Central memory CD4-positive, alpha-beta T cell (primary cell): ENCODE results near the gene PRKX.
"Not testable (repeated sequence)": the region's sequence is repeated elsewhere in the genome, so short reads cannot be mapped to it uniquely, and the experiment has no call there.

Source experiments
- DNase-seq: peaks from one replicate; pipeline ENCODE4 v3.0.0; 2022

Gene PRKX

DNA sequence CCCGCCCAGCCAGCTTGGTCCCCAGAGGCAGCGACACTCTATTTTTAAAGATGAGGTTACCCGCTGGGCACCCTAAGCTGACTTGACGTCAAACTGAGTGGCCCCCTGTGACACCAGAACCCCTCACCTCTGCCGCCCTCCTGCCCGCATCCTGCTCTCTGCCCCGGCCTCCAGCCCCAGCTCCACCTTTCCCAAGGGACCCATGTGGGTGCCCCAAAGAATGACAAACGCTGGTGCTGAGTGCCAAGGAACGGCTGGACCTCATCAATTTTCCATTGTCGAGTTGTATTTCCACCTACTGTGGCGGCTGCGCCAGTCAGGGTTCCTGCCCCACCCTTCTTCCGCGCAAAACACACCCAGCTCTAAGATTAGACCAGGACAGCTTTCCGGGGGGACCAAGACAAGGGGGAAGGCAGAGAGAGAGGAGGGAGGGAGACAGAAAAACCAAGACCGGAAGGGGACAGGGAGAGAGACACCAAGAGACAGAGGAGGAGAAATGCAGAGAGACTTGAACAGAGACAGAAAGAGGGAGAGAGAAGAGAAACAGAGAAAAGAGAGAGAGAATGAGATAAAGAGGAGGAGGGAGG is 2.0 kb downstream of the PRKX start:
- DNase-seq: peak; percentile 31

DNA sequence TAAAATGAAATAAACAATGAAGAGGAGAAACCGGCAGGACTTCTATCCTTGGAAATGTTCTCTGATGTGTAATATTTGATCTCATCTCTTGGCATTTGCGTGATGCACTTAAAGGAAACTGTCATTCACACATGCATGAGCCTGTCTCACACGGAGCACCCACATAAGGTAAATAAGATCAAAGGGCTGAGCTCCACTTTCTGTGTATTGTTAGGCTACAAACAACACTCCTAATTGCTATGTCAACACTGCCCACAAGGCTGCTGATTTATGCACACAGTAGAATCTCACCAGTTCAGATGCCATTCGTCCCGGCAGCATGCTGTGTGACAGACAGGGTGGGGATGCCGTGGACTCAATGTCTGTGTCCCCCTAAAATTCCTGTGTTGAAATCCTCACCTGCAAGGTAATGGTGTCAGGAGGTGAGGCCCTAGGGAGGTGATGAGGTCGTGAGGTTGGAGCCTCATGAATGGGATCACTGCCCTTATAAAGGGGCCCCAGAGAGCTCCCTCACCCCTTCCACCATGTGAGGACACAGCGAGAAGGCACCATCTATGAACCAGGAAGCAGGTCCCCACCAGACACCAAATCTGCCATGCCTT is 5.7 kb downstream of the PRKX start:
- peak; percentile 37 for DNase-seq

DNA sequence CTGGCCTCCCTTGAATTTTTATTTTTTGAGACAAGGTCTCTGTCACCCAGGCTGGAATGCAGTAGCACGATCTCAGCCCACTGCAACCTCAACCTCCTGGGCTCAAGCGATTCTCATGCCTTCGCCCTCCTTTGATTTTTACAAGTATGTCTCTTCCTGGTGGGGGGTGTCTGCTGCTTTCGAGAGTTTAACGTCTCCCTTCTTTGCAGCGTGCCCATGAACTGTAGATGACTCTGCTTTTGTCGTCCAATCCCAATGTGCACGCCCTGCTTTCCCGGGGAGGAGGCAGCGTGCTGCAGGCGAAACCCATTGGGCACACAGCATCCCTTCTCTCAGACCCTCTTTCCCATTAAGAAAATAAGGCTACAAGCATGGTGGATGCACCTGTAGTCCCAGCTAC is 7.0 kb downstream of the PRKX start:
- DNase-seq: no peak

DNA sequence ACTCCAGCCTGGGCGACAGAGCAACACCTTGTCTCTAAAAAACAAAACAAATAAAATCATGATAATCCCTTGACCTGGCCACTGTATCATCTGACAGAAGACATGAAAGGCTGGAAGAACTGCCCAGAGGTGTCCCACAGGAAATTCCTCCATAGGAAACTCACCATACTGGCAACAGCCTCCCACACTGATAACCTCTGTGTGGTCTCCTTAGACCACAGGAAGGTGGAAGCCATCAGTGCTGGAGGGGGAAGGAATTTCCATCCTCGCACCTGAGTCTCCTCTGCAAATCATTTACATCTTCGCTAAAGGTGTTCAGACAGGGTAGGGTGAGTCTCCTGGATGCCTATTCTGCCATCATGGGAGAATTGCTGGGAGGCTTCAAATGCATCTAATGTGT is 10.2 kb downstream of the PRKX start:
- DNase-seq: not testable (repeated sequence)

- DNase-seq: not testable (repeated sequence)
Observed at GRCh38 chrX:3702095-3702494, 11.4 kb downstream of the PRKX start.

DNA sequence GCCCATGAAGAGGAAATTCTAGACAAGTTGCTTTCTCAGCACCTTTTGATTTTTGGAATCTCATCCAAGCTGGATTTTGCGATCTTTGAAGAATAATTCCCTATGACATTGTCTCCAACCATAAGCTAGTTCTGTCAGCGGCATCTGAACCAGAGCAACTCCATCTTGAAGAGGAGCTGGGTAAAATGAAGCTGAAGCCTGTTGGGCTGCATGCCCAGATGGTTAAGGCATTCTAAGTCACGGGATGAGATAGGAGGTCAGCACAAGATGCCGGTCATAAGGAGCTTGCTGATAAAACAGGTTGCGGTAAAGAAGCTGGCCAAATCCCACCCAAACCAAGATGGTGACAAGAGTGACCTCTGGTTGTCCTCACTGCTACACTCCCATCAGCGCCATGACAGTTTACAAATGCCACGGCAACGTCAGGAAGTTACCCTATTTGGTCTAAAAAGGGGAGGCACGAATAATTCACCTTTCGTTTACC is 12.0 kb downstream of the PRKX start:
- DNase-seq: not testable (repeated sequence)

DNA sequence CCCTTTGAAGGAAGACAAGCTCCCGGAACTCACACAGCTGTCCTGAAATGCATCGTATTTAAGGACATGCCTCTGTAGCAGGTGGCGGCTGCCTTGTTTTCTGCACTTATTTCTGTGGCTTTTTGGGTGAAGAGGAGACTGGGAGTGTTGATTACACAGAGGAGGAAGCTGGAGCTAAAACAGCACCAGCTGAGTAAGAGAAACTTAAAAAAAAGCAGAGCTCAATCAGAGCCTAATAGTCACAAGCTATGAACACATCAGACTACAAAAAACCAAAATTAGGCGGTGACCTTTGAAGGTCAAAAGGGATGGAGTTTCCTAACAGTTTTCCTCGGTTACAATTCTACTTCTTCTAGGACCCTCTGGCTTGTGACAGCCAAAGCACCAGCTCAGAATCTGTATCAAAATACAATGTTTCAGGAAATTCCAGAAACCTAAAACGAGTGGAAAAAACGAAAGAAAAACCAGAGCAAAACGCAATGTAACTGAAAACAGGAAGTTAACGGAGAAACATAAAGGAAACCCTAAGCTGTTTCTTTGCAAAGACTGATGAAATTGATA is 13.5 kb downstream of the PRKX start:
- DNase-seq: peak; percentile 23

DNA sequence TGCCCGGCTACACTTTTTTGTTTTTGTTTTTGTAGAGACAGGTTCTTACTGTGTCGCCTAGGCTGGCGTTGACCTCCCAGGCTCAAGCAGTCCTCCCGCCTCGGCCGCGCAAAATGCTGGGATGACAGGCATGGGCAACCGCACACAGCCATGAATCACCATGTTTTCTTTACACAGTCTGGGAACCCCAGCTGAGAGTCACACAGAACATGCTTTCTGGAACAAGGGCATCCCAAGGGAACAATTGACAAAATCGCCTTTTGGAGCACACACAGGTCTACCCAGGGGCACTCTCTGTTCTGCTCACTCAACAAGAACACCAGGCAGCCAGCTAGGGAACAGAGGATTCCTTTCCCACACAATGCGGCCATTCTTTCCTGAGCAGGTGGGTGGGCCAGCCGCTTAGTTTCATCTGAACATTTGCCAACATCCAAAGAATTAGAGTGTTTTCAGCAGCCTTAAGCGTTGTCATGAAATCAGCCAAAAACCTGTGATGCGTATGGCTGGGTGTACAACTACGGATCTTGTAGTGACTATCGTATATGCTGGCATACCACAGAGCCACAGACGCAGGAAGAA is 15.7 kb downstream of the PRKX start:
- DNase-seq: no peak

- no peak for DNase-seq
Observed at GRCh38 chrX:3697220-3697684, 16.2 kb downstream of the PRKX start.

DNA sequence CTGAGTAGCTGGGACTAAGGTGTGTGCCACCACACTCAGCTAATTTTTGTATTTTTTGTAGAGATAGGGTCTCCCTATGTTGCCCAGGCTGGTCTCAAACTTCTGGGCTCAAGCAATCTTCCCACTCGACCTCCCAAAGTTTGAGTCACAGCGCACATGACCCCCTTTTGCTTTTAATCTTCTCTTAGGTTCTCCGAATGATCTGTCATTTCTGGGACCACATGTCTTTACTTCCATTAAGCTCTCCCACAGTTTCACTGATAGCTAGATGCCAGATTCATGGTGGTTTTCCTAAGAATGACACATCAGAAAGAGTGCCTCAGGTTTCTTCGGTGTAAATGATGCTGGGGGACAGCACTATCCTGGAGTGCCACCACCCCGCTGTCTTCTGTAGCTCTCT is 17.9 kb downstream of the PRKX start:
- no peak for DNase-seq

DNA sequence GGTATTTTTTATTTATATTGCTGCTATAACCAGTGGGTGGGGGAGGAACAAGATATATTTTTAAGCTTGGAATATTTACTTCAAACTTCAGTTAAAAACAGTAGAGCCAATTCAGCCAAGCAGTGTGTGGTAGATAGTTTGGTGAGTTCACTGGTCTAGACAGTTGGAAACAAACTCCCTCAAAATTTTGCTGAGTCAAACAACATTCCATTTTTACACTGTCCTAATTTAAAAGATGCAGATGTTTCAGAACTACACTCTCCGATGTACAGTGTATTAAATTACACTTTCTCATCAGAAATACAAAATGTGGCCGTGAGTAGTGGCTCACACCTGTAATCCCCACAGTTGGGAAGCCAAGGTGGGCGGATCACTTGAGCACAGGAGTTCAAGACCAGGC is 23.3 kb downstream of the PRKX start:
- no peak for DNase-seq

DNA sequence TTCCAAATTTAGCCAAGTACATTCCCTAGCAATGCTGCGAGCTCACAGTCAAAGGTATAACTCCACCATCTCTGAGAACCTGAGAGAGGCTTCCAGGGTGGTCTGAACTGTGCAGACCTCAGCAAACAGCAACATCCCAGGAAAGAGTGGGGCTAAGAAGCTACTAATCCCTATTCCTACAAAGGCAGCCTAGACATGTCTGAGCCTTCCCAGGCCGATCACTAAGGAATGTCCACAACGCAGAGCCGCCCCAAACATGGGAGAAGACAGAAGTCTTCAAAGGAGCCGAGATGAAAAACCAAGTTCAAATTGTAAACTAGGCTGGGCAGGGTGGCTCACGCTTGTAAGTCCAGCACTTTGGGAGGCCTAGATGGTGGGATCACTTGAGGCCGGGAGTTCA is 30.2 kb downstream of the PRKX start:
- DNase-seq: not testable (repeated sequence)

DNA sequence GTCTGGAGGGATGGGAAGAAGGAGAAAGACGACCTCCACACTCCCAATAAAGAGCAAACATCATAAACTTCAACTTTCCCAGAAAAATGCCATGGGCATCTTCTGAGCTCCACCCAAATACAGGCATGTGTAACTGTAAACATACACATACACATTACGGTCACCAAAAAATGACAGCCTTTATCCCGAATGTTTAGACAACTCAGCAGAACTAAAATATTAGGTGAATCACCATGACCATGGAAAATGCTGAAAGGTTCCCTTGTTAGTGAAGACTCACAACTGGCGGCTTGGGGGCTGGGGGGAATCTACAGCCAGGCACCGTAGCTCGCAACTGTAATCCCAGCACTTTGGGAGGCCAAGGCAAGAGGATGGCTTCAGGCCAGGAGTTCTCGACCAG is 33.0 kb downstream of the PRKX start:
- no peak for DNase-seq

DNA sequence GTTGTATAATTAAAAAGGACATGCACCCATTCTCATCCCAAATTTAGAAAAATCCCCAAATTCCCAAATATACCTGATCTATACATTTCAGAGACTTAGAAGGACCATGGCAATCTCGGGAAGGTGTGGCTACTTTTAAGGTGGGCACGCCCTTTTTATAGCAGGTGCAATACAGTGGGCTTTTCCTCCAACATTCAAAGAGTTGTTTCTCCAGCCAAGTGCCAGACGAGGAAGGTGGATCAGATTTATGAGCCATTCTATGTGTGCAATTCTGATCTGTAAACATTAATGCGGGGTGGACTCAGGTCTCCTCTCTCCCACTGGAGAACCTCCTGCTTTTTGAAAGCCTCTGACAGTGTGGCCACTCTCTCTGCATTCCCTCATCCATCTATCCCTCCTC is 33.8 kb downstream of the PRKX start:
- DNase-seq: no peak

DNA sequence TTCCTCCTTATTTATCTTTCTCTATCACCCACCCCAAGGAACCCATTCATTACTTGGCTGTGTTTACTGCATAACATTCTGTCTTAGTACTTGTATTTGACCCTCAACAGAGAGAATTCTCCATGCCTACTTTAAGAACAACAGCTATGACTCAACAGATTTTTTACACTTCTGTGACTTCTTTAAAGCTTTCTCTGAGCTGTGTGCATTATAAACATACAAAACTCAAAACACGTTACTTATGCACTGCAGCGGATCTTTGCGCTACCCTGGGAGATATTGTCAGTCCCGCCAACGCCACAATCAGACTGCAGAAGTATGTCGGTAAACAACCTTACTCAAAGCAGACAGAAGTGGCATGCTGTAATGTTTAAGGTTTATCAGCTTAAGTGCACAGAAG is 35.1 kb downstream of the PRKX start:
- no peak for DNase-seq

DNA sequence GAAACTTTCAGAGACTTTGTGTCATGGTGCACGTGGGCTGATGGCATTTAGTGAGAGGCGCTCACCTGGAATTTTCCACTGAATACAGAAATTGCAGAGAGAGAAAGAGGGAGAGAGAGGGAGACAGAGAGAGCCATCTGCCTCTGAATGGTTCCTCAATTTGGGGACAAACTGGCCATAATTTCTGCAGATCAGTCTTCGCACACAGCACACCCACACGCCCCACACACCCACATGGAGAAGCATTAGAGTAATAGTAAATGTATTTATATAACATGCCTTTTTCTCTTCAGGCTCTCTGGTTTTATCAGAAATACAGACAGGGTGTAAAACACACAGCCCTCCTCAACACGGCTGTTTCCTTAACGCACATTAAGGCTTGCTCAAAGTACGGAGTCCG is 38.6 kb downstream of the PRKX start:
- DNase-seq: no peak

GRCh38 chrX:3669841-3670475 is 43.5 kb downstream of the PRKX start:
- DNase-seq: no peak

DNA sequence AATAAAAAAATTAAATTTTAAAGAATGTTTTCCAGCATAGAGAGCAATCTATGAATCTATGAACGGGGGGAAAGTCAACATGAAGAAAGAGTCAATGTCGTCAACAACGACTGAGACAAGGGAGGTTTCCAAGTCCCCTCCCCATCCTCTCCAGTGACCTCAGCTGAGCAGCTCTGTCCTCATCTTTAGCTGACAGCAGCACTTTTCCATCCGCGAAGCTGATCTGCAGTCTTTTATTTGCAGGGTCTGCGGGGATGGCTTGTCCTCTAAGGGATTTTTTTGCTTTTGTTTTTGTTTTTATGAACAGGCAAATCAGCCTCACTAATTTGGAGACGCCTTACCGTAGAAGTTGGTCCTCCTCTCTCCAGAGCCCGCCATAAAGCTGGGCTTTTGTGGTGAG is 46.5 kb downstream of the PRKX start:
- no peak for DNase-seq

- no peak for DNase-seq
Observed at GRCh38 chrX:3664921-3665320, 48.5 kb downstream of the PRKX start.

- not testable (repeated sequence) for DNase-seq
Observed at GRCh38 chrX:3663576-3664250, 49.7 kb downstream of the PRKX start.

- no peak for DNase-seq
Observed at GRCh38 chrX:3659761-3660160, 53.7 kb downstream of the PRKX start.

- DNase-seq: no peak
Observed at GRCh38 chrX:3655181-3655580, 58.3 kb downstream of the PRKX start.

- no peak for DNase-seq
Observed at GRCh38 chrX:3653111-3653510, 60.3 kb downstream of the PRKX start.
